Stimulated activated memory B cell treated with anti-CD40 and anti-IgM and Interleukin-4, amounts not matched to agents 10 μg/mL and 1 μg/mL and 100 μg/mL, for 72 hours (primary cell): ENCODE measurements around the gene DYNC1I1.

ENCODE experiments used
- ATAC-seq: fragments of 150-1000 bp; cut with Tn5 transposase; 2 replicates; pipeline ENCODE4 v1.10.0; 2021
- H3K27ac Mint-ChIP-seq: one replicate; pipeline ENCODE4 v1.8.0; 2022; ENCODE audit warnings: mild to moderate bottlenecking, mixed read lengths
- H3K27me3 Mint-ChIP-seq: one replicate; pipeline ENCODE4 v1.8.0; 2022; ENCODE audit warnings: mixed read lengths
- H3K36me3 Mint-ChIP-seq: one replicate; pipeline ENCODE4 v1.8.0; 2022; ENCODE audit warnings: mixed read lengths
- H3K4me1 Mint-ChIP-seq: one replicate; pipeline ENCODE4 v1.8.0; 2022; ENCODE audit warnings: mixed read lengths
- H3K4me3 Mint-ChIP-seq: one replicate; pipeline ENCODE4 v1.8.0; 2022; ENCODE audit warnings: mild to moderate bottlenecking, moderate library complexity, mixed read lengths
- H3K9me3 Mint-ChIP-seq: one replicate; pipeline ENCODE4 v1.8.0; 2022; ENCODE audit warnings: mixed read lengths

DYNC1I1 gene

GRCh38 chr7:96059075-96059474 is 286.7 kb downstream of the DYNC1I1 start:
- no peak overlapping the region for H3K4me3 Mint-ChIP-seq

GRCh38 chr7:96061009-96061408 is 288.7 kb downstream of the DYNC1I1 start:
- Mint-ChIP-seq H3K27me3 (no peaks in the 10 kb centered on the region), H3K27ac (no peak overlapping the region), H3K4me3 (no peak overlapping the region), H3K36me3 (no peaks in the 10 kb centered on the region), H3K9me3 (no peaks in the 10 kb centered on the region), H3K4me1 (no peaks in the 10 kb centered on the region)
- ATAC-seq = no peak

More at GRCh38 chr7:96059075-96059474, 286.7 kb downstream of the DYNC1I1 start:
- H3K9me3 Mint-ChIP-seq = no peaks in the 10 kb centered on the region
- H3K4me1 Mint-ChIP-seq = no peaks in the 10 kb centered on the region
- no peak overlapping the region for H3K27ac Mint-ChIP-seq
- no peaks in the 10 kb centered on the region for H3K27me3 Mint-ChIP-seq
- no peaks in the 10 kb centered on the region for H3K36me3 Mint-ChIP-seq
- no peak for ATAC-seq

GRCh38 chr7:96061844-96062243 is 289.5 kb downstream of the DYNC1I1 start:
- H3K27me3 Mint-ChIP-seq = no peaks in the 10 kb centered on the region
- H3K4me3 Mint-ChIP-seq = no peak overlapping the region
- no peaks in the 10 kb centered on the region for H3K4me1 Mint-ChIP-seq
- no peak overlapping the region for H3K27ac Mint-ChIP-seq
- no peak for ATAC-seq
- H3K9me3 Mint-ChIP-seq = no peaks in the 10 kb centered on the region
- no peaks in the 10 kb centered on the region for H3K36me3 Mint-ChIP-seq

GRCh38 chr7:96067321-96067720 is 295.0 kb downstream of the DYNC1I1 start:
- ATAC-seq = no peak
- H3K4me1 Mint-ChIP-seq = no peaks in the 10 kb centered on the region
- H3K4me3 Mint-ChIP-seq = no peak overlapping the region
- no peaks in the 10 kb centered on the region for H3K36me3 Mint-ChIP-seq
- no peak overlapping the region for H3K27ac Mint-ChIP-seq
- peaks cover 17% of the 10 kb centered on the region for H3K27me3 Mint-ChIP-seq
- no peaks in the 10 kb centered on the region for H3K9me3 Mint-ChIP-seq

DNA sequence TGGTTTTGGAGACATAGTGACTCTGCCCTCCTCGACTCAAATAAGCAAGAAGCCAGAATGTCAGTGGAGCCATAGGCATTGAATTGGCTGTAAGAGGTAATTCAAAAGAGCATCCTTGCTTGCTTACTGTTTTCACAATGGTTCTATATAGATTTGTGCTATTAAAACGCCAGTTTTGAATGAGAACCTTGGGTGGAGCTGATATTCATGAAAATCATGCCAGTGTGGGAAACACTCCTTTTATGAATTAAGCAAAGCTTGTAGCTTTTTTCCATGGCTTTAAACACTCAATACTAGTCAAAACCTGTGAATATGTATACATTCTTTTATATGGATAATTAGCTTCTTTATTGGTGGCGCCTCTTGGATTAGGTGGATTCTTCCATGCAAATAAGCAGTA is 297.0 kb downstream of the DYNC1I1 start:
- H3K9me3 Mint-ChIP-seq = no peaks in the 10 kb centered on the region
- ATAC-seq = no peak
- no peak overlapping the region for H3K27ac Mint-ChIP-seq
- no peak overlapping the region for H3K4me3 Mint-ChIP-seq
- H3K4me1 Mint-ChIP-seq = no peaks in the 10 kb centered on the region
- peaks cover 17% of the 10 kb centered on the region for H3K27me3 Mint-ChIP-seq
- H3K36me3 Mint-ChIP-seq = no peaks in the 10 kb centered on the region

GRCh38 chr7:96074871-96075270 is 302.5 kb downstream of the DYNC1I1 start:
- no peak overlapping the region for H3K4me3 Mint-ChIP-seq
- no peaks in the 10 kb centered on the region for H3K36me3 Mint-ChIP-seq
- H3K27me3 Mint-ChIP-seq = peaks cover 8% of the 10 kb centered on the region
- H3K4me1 Mint-ChIP-seq = peaks cover 9% of the 10 kb centered on the region
- ATAC-seq = no peak
- no peaks in the 10 kb centered on the region for H3K9me3 Mint-ChIP-seq
- H3K27ac Mint-ChIP-seq = no peak overlapping the region

GRCh38 chr7:96075510-96076349 is 303.4 kb downstream of the DYNC1I1 start:
- Mint-ChIP-seq H3K27ac (no peak overlapping the region), H3K4me3 (peak overlapping the region; percentile 79), H3K36me3 (no peaks in the 10 kb centered on the region), H3K27me3 (peaks cover 8% of the 10 kb centered on the region), H3K9me3 (no peaks in the 10 kb centered on the region), H3K4me1 (peaks cover 9% of the 10 kb centered on the region)
- ATAC-seq = peak; percentile 81

GRCh38 chr7:96076350-96076707 is 304.0 kb downstream of the DYNC1I1 start:
- no peak for ATAC-seq
- no peak overlapping the region for H3K27ac Mint-ChIP-seq
- no peaks in the 10 kb centered on the region for H3K9me3 Mint-ChIP-seq
- peaks cover 8% of the 10 kb centered on the region for H3K27me3 Mint-ChIP-seq
- peak overlapping the region; percentile 79 for H3K4me3 Mint-ChIP-seq
- H3K36me3 Mint-ChIP-seq = no peaks in the 10 kb centered on the region
- H3K4me1 Mint-ChIP-seq = peaks cover 9% of the 10 kb centered on the region

DNA sequence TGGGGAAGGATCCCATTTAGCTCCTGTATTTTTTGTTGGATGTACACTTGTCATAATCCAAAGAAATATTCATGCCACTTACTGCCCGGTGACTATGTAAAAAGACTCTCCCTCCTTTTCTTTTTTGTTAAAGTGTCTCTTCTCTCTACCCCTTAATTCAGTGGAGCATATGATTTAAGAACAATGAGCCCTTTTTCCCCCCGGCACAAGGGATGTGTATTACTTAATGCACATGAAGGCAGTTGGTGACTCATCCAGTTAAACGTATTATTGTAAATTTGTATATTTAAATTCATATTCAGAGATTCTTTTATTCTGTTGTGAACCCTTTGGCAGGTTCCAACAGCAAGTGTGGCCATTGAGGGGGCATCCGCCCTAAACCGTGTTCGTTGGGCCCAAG is 307.7 kb downstream of the DYNC1I1 start:
- Mint-ChIP-seq H3K9me3 (no peaks in the 10 kb centered on the region), H3K36me3 (no peaks in the 10 kb centered on the region), H3K27ac (no peak overlapping the region), H3K27me3 (peaks cover 8% of the 10 kb centered on the region), H3K4me1 (peaks cover 9% of the 10 kb centered on the region), H3K4me3 (no peak overlapping the region)
- no peak for ATAC-seq

GRCh38 chr7:96084881-96085553 is 312.7 kb downstream of the DYNC1I1 start:
- no peaks in the 10 kb centered on the region for H3K4me1 Mint-ChIP-seq
- peak; percentile 36 for ATAC-seq

GRCh38 chr7:96085953-96086352 is 313.6 kb downstream of the DYNC1I1 start:
- H3K27me3 Mint-ChIP-seq = no peaks in the 10 kb centered on the region
- no peaks in the 10 kb centered on the region for H3K4me1 Mint-ChIP-seq
- H3K9me3 Mint-ChIP-seq = no peaks in the 10 kb centered on the region
- no peak for ATAC-seq
- no peak overlapping the region for H3K27ac Mint-ChIP-seq
- no peak overlapping the region for H3K4me3 Mint-ChIP-seq
- H3K36me3 Mint-ChIP-seq = no peaks in the 10 kb centered on the region

More at GRCh38 chr7:96084881-96085553, 312.7 kb downstream of the DYNC1I1 start:
- Mint-ChIP-seq H3K27ac (no peak overlapping the region), H3K36me3 (no peaks in the 10 kb centered on the region), H3K27me3 (no peaks in the 10 kb centered on the region), H3K4me3 (no peak overlapping the region), H3K9me3 (no peaks in the 10 kb centered on the region)

DNA sequence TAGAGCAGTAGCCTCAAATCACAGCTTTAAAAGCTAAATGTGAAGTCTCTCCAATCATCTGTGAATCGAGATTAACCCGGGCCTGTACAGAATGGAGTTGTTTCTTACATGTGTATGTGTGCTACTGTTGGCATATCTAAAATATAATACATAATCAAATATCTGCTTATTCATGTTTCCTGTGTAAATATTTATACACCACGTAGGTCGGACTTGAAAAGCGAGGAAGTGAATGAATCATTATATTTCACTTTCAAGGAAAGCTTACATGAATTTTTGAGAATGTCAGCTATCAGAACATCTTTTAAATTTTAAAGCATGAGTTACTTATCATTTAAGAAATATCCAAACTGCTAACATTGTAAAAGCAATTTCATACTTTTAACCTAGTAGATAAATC is 316.2 kb downstream of the DYNC1I1 start:
- H3K27ac Mint-ChIP-seq = no peak overlapping the region
- H3K27me3 Mint-ChIP-seq = no peaks in the 10 kb centered on the region
- no peaks in the 10 kb centered on the region for H3K4me1 Mint-ChIP-seq
- ATAC-seq = no peak
- no peaks in the 10 kb centered on the region for H3K36me3 Mint-ChIP-seq
- H3K9me3 Mint-ChIP-seq = no peaks in the 10 kb centered on the region
- H3K4me3 Mint-ChIP-seq = no peak overlapping the region

DNA sequence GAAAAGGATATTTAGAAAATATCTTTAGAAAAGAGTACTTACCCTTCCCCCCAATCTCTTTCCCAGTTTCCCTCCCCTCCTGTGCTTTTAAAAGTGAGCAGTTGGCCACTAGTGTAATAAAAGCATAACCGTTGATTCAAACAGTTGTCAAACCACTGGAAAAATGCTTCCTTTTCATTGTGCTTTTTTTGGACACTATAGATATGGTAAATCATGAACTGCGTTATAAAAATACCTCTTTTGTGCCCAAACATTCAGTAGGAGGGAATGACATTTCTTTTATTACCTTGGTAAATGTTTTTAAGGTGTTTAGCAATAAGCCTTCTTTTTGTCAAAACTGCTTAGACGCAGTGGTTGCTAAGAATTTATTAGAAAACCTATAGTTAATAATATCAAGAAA is 317.2 kb downstream of the DYNC1I1 start:
- Mint-ChIP-seq H3K36me3 (no peaks in the 10 kb centered on the region), H3K27me3 (no peaks in the 10 kb centered on the region), H3K27ac (no peak overlapping the region), H3K4me1 (no peaks in the 10 kb centered on the region), H3K4me3 (no peak overlapping the region), H3K9me3 (no peaks in the 10 kb centered on the region)
- no peak for ATAC-seq

GRCh38 chr7:96090756-96091155 is 318.4 kb downstream of the DYNC1I1 start:
- no peak overlapping the region for H3K4me3 Mint-ChIP-seq
- no peak for ATAC-seq
- no peaks in the 10 kb centered on the region for H3K4me1 Mint-ChIP-seq
- no peak overlapping the region for H3K27ac Mint-ChIP-seq
- no peaks in the 10 kb centered on the region for H3K36me3 Mint-ChIP-seq
- no peaks in the 10 kb centered on the region for H3K9me3 Mint-ChIP-seq
- no peaks in the 10 kb centered on the region for H3K27me3 Mint-ChIP-seq

- Mint-ChIP-seq H3K27me3 (no peaks in the 10 kb centered on the region), H3K4me1 (no peaks in the 10 kb centered on the region), H3K4me3 (no peak overlapping the region), H3K36me3 (no peaks in the 10 kb centered on the region), H3K27ac (no peak overlapping the region), H3K9me3 (no peaks in the 10 kb centered on the region)
- no peak for ATAC-seq
Measured at GRCh38 chr7:96093435-96093834, 321.1 kb downstream of the DYNC1I1 start.

- no peaks in the 10 kb centered on the region for H3K4me1 Mint-ChIP-seq
- no peak for ATAC-seq
- H3K36me3 Mint-ChIP-seq = no peaks in the 10 kb centered on the region
- no peak overlapping the region for H3K4me3 Mint-ChIP-seq
- H3K27me3 Mint-ChIP-seq = no peaks in the 10 kb centered on the region
- no peak overlapping the region for H3K27ac Mint-ChIP-seq
- H3K9me3 Mint-ChIP-seq = peaks cover 3% of the 10 kb centered on the region
Measured at GRCh38 chr7:96097835-96098234, 325.5 kb downstream of the DYNC1I1 start.
